WTC11 (cell line): ENCODE data around the gene TCF12. TPM values are rescaled to one million over a fixed set of nuclear protein-coding genes. Genes with fewer than 3 reads are reported as not detected.
A peak's percentile ranks its signal among the peaks of the same experiment; 100 is the strongest.

Experiments used
- ATAC-seq: fragments of 200-7000 bp; cut with Tn5 transposase; 2 replicates; pipeline ENCODE4 v1.10.0; 2021; ENCODE audit warnings: mild to moderate bottlenecking, moderate library complexity
- CTCF ChIA-PET: fragments of 300-600 bp; sonication (Branson Sonifier 250); formaldehyde crosslinking; loops from one replicate; lab custom pipeline; 2021; ENCODE audit warnings: antibody characterized with exemption; lab: Charles Lee
- POLR2A ChIA-PET: fragments of 350-600 bp; sonication (Branson Sonifier 250); formaldehyde crosslinking; loops from one replicate; lab custom pipeline; 2021; ENCODE audit warnings: antibody characterized with exemption; lab: Charles Lee
- DNase-seq: peaks from one replicate; pipeline ENCODE4 v3.0.0; 2021; ENCODE audit warnings: low spot score
- H3K27ac Mint-ChIP-seq: 2 replicates; pipeline ENCODE4 v1.8.0; 2021; ENCODE audit warnings: mixed read lengths
- H3K27me3 Mint-ChIP-seq: 2 replicates; pipeline ENCODE4 v1.8.0; 2021; ENCODE audit warnings: low read depth, mild to moderate bottlenecking, moderate library complexity, mixed read lengths
- H3K36me3 Mint-ChIP-seq: 2 replicates; pipeline ENCODE4 v1.8.0; 2021; ENCODE audit warnings: mixed read lengths
- H3K4me1 Mint-ChIP-seq: 2 replicates; pipeline ENCODE4 v1.8.0; 2022; ENCODE audit warnings: mixed read lengths
- H3K4me3 Mint-ChIP-seq: 2 replicates; pipeline ENCODE4 v1.8.0; 2021; ENCODE audit warnings: mild to moderate bottlenecking, moderate library complexity, mixed read lengths
- H3K9me3 Mint-ChIP-seq: 2 replicates; pipeline ENCODE4 v1.8.0; 2021; ENCODE audit warnings: mixed read lengths
- ESRRA ChIP-seq: sonication (generic); formaldehyde crosslinking; IDR thresholded peaks from 2 replicates; pipeline ENCODE4 v1.8.1; 2022; ENCODE audit warnings: mild to moderate bottlenecking, missing genetic modification reagents, borderline replicate concordance
- ETV6 ChIP-seq: sonication (generic); formaldehyde crosslinking; IDR thresholded peaks from 2 replicates; pipeline ENCODE4 v1.8.1; 2022; ENCODE audit warnings: mild to moderate bottlenecking, missing genetic modification reagents
- FOXJ3 ChIP-seq: sonication (generic); formaldehyde crosslinking; IDR thresholded peaks from 2 replicates; pipeline ENCODE4 v1.9.0; 2021; ENCODE audit warnings: missing genetic modification reagents, mild to moderate bottlenecking, borderline replicate concordance
- GABPB1 ChIP-seq: sonication (generic); formaldehyde crosslinking; IDR thresholded peaks from 2 replicates; pipeline ENCODE4 v1.8.1; 2023; ENCODE audit warnings: mild to moderate bottlenecking, missing genetic modification reagents
- MXD4 ChIP-seq: fragments of 250-450 bp; sonication (Bioruptor Pico); IDR thresholded peaks from 2 replicates; pipeline ENCODE4 v1.8.0; 2021; ENCODE audit warnings: mild to moderate bottlenecking, moderate library complexity, borderline replicate concordance
- NFATC4 ChIP-seq: fragments of 250-450 bp; sonication (Bioruptor Pico); IDR thresholded peaks from 2 replicates; pipeline ENCODE4 v1.9.0; 2021; ENCODE audit warnings: mild to moderate bottlenecking
- NFE2L1 ChIP-seq: sonication (generic); formaldehyde crosslinking; IDR thresholded peaks from 2 replicates; pipeline ENCODE4 v1.8.1; 2023; ENCODE audit warnings: missing genetic modification reagents
- NR1H2 ChIP-seq: sonication (generic); formaldehyde crosslinking; IDR thresholded peaks from 2 replicates; pipeline ENCODE4 v1.9.0; 2021; ENCODE audit warnings: mild to moderate bottlenecking, moderate library complexity, missing genetic modification reagents
- TEAD4 ChIP-seq: sonication (generic); formaldehyde crosslinking; IDR thresholded peaks from 2 replicates; pipeline ENCODE4 v1.8.0; 2022; ENCODE audit warnings: mild to moderate bottlenecking, missing genetic modification reagents
- ZNF121 ChIP-seq: sonication (generic); formaldehyde crosslinking; IDR thresholded peaks from 2 replicates; pipeline ENCODE4 v1.8.0; 2023; ENCODE audit warnings: missing genetic modification reagents
- ZNF219 ChIP-seq: sonication (generic); formaldehyde crosslinking; IDR thresholded peaks from 2 replicates; pipeline ENCODE4 v1.8.0; 2023; ENCODE audit warnings: missing genetic modification reagents, mild to moderate bottlenecking, borderline replicate concordance
- ZNF232 ChIP-seq: sonication (generic); formaldehyde crosslinking; IDR thresholded peaks from 2 replicates; pipeline ENCODE4 v1.8.0; 2022; ENCODE audit warnings: mild to moderate bottlenecking, missing genetic modification reagents
- ZNF671 ChIP-seq: fragments of 250-450 bp; sonication (Bioruptor Pico); IDR thresholded peaks from 2 replicates; pipeline ENCODE4 v1.8.0; 2021; ENCODE audit warnings: mild to moderate bottlenecking
- total RNA-seq: library from RNA; stranded (reverse); gene quantifications from 3 replicates; pipeline ENCODE4 v1.2.3, GENCODE V29; 2021
- TF ChIP-seq, protein P1 (sequence below): fragments of 250-450 bp; sonication (Bioruptor Pico); IDR thresholded peaks from 2 replicates; pipeline ENCODE4 v1.9.0; 2021; ENCODE audit warnings: mild to moderate bottlenecking, borderline replicate concordance
- TF ChIP-seq, protein P2 (sequence below): fragments of 250-450 bp; sonication (Bioruptor Pico); IDR thresholded peaks from 2 replicates; pipeline ENCODE4 v1.9.0; 2021; ENCODE audit warnings: mild to moderate bottlenecking

TCF12 gene
- total RNA-seq, 1 experiment from 2014 or later = 73.2 TPM

DNA sequence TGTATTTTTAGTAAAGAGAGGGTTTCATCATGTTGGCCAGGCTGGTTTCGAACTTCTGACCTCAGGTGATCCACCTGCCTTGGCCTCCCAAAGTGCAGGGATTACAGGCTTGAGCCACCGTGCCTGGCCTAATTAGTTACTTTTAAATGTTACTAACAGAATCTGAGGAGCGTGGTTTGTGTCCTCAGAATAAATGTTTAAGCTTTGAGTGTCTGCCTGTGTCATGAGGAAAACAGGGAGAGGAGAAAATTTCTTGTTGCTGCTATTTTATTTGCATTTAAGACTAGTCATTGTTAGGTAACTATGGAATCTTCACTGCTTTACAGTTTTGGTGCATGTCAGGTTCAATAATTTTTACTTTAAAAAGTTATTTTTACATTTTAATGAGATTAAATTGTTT lies 68.8 kb downstream of the TCF12 start:
- H3K4me3 Mint-ChIP-seq = no peak overlapping the region
- H3K27ac Mint-ChIP-seq = no peak overlapping the region
- ChIA-PET POLR2A (no interaction called here), CTCF (interaction anchor here (0.7 kb wide), 1 partner anchor 601 kb away, joined by 3 read pairs; no protein-coding TSS in a partner anchor)
- no peaks in the 10 kb centered on the region for H3K36me3 Mint-ChIP-seq
- no peaks in the 10 kb centered on the region for H3K27me3 Mint-ChIP-seq
- DNase-seq (no peak), ATAC-seq (no peak)
- no peaks in the 10 kb centered on the region for H3K9me3 Mint-ChIP-seq
- TF ChIP-seq MXD4 (CRISPR knock-in tag) = no peak
- TF ChIP-seq NFATC4 (CRISPR knock-in tag) = no peak
- H3K4me1 Mint-ChIP-seq = peaks cover 49% of the 10 kb centered on the region

DNA sequence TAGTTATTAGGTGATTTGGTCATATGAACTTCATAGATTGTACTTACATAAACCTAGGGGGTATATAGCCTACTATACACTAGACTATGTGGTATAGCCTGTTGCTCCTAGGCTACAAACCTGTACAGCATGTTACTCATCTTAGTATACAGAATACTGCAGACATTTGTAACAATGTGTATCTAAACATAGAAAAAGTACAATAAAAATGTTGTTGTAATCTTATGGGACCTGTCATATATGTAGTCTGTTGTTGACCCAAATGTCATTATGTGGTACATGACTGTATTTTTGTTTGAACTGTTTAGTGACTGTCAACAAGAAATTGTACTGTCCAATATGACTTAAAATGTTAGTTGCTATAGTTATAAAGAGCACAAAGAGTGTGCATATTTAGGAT lies 69.8 kb downstream of the TCF12 start:
- H3K4me3 Mint-ChIP-seq = no peak overlapping the region
- POLR2A ChIA-PET = no interaction called here
- DNase-seq (no peak), ATAC-seq (no peak)
- no peak overlapping the region for H3K27ac Mint-ChIP-seq
- peaks cover 43% of the 10 kb centered on the region for H3K4me1 Mint-ChIP-seq
- no peaks in the 10 kb centered on the region for H3K27me3 Mint-ChIP-seq
- H3K36me3 Mint-ChIP-seq = no peaks in the 10 kb centered on the region
- TF ChIP-seq NFE2L1 (no peak), ESRRA (CRISPR knock-in tag) (no peak), TEAD4 (CRISPR knock-in tag) (no peak)
- CTCF ChIA-PET = no interaction called here
- no peaks in the 10 kb centered on the region for H3K9me3 Mint-ChIP-seq

DNA sequence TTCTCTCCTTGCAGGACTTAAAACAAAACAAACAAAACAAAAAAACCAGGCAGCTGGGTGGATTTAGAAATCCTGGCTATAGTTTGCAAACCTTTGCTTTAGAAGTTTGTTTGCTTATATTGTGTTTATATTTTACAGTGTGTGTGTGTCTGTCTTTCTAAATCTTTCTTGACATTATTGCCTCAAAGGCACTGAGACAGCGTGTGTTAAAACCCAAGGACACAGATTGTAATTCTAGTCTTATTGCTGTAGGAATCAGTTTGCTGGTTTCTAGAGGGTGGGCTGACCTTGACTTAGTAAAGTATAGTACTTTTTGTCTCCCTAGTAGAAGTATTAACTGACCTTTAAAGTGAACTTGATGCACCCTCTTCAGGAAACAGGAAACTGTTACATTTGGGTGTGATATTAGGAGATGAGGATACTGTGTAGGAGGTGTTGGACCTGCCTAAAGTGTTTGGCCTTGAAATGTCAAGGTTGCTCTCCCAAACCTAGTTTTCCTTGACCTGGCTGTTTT lies 71.0 kb downstream of the TCF12 start:
- no peaks in the 10 kb centered on the region for H3K9me3 Mint-ChIP-seq
- H3K27ac Mint-ChIP-seq = peak overlapping the region; percentile 14; the same call in 1 of the 2 replicates
- no peak overlapping the region for H3K4me3 Mint-ChIP-seq
- H3K36me3 Mint-ChIP-seq = no peaks in the 10 kb centered on the region
- TF ChIP-seq ETV6 (CRISPR knock-in tag) = no peak
- TF ChIP-seq ZNF671 (CRISPR knock-in tag) = no peak
- TF ChIP-seq GABPB1 (CRISPR knock-in tag) = peak; percentile 48
- TF ChIP-seq FOXJ3 (CRISPR knock-in tag) = no peak
- TF ChIP-seq, protein P1, sequence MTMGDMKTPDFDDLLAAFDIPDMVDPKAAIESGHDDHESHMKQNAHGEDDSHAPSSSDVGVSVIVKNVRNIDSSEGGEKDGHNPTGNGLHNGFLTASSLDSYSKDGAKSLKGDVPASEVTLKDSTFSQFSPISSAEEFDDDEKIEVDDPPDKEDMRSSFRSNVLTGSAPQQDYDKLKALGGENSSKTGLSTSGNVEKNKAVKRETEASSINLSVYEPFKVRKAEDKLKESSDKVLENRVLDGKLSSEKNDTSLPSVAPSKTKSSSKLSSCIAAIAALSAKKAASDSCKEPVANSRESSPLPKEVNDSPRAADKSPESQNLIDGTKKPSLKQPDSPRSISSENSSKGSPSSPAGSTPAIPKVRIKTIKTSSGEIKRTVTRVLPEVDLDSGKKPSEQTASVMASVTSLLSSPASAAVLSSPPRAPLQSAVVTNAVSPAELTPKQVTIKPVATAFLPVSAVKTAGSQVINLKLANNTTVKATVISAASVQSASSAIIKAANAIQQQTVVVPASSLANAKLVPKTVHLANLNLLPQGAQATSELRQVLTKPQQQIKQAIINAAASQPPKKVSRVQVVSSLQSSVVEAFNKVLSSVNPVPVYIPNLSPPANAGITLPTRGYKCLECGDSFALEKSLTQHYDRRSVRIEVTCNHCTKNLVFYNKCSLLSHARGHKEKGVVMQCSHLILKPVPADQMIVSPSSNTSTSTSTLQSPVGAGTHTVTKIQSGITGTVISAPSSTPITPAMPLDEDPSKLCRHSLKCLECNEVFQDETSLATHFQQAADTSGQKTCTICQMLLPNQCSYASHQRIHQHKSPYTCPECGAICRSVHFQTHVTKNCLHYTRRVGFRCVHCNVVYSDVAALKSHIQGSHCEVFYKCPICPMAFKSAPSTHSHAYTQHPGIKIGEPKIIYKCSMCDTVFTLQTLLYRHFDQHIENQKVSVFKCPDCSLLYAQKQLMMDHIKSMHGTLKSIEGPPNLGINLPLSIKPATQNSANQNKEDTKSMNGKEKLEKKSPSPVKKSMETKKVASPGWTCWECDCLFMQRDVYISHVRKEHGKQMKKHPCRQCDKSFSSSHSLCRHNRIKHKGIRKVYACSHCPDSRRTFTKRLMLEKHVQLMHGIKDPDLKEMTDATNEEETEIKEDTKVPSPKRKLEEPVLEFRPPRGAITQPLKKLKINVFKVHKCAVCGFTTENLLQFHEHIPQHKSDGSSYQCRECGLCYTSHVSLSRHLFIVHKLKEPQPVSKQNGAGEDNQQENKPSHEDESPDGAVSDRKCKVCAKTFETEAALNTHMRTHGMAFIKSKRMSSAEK (CRISPR knock-in tag) = no peak
- TF ChIP-seq ZNF219 (CRISPR knock-in tag) = no peak
- TF ChIP-seq NR1H2 (CRISPR knock-in tag) = no peak
- TF ChIP-seq ZNF232 = no peak
- TF ChIP-seq, all 79 proteins: peak for 1
- CTCF ChIA-PET = no interaction called here
- Mint-ChIP-seq H3K4me1 (peaks cover 43% of the 10 kb centered on the region), H3K27me3 (no peaks in the 10 kb centered on the region)
- POLR2A ChIA-PET = no interaction called here
- DNase-seq (no peak), ATAC-seq (peak; percentile 20)

DNA sequence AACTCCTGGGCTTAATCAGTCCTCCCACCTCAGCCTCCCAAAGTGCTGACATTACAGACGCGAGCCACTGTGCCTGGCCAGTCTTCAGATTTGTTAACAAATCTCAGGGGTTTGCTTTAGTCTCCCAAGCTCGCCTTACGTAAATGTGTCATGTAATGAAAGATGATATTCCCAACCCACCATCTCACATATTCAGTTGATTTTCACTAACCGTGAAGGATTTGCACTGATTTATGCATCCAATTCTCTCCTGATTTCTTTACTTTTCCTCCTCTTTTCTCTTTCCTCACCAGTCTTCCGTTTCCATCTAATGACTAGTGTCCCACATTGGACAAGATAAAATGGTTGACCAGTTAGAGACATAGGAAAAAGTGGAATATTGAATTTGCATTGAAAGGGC lies 72.6 kb downstream of the TCF12 start:
- POLR2A ChIA-PET = no interaction called here
- Mint-ChIP-seq H3K27me3 (no peaks in the 10 kb centered on the region), H3K4me1 (peaks cover 30% of the 10 kb centered on the region), H3K27ac (no peak overlapping the region), H3K9me3 (no peaks in the 10 kb centered on the region), H3K36me3 (no peaks in the 10 kb centered on the region), H3K4me3 (no peak overlapping the region)
- ATAC-seq (no peak), DNase-seq (no peak)
- TF ChIP-seq ZNF121 (CRISPR knock-in tag) = peak; percentile 59; the same call in 1 of the 2 replicates
- TF ChIP-seq, protein P2, sequence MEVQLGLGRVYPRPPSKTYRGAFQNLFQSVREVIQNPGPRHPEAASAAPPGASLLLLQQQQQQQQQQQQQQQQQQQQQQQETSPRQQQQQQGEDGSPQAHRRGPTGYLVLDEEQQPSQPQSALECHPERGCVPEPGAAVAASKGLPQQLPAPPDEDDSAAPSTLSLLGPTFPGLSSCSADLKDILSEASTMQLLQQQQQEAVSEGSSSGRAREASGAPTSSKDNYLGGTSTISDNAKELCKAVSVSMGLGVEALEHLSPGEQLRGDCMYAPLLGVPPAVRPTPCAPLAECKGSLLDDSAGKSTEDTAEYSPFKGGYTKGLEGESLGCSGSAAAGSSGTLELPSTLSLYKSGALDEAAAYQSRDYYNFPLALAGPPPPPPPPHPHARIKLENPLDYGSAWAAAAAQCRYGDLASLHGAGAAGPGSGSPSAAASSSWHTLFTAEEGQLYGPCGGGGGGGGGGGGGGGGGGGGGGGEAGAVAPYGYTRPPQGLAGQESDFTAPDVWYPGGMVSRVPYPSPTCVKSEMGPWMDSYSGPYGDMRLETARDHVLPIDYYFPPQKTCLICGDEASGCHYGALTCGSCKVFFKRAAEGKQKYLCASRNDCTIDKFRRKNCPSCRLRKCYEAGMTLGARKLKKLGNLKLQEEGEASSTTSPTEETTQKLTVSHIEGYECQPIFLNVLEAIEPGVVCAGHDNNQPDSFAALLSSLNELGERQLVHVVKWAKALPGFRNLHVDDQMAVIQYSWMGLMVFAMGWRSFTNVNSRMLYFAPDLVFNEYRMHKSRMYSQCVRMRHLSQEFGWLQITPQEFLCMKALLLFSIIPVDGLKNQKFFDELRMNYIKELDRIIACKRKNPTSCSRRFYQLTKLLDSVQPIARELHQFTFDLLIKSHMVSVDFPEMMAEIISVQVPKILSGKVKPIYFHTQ (CRISPR knock-in tag) = no peak
- CTCF ChIA-PET = no interaction called here
